Smooth muscle cell (in vitro differentiated cells): ENCODE results near the gene RSU1. TPM values are rescaled to one million over a fixed set of nuclear protein-coding genes. Genes with fewer than 3 reads are reported as not detected.

Experiments
- DNase-seq: peaks from one replicate; lab custom pipeline; 2025; ENCODE audit not compliant: unreplicated experiment; lab: John Stamatoyannopoulos, UW
- H2AFZ ChIP-seq: fragments of 200-600 bp; sonication (generic); 2 replicates; pipeline ENCODE4 v1.6.0; 2016; ENCODE audit warnings: antibody characterized with exemption, low read depth, mild to moderate bottlenecking
- H3F3A ChIP-seq: fragments of 200-600 bp; sonication (generic); 2 replicates; pipeline ENCODE4 v1.6.0; 2017; ENCODE audit warnings: antibody characterized with exemption, low read depth
- H3K27ac ChIP-seq: fragments of 200-600 bp; sonication (generic); 2 replicates; pipeline ENCODE4 v1.5.1; 2016; ENCODE audit warnings: low read depth, mild to moderate bottlenecking
- H3K27me3 ChIP-seq: fragments of 200-600 bp; sonication (generic); 2 replicates; pipeline ENCODE4 v1.6.1; 2016; ENCODE audit warnings: low read depth, mild to moderate bottlenecking
- H3K36me3 ChIP-seq: fragments of 200-600 bp; sonication (generic); 2 replicates; pipeline ENCODE4 v1.5.1; 2016; ENCODE audit warnings: low read depth
- H3K4me1 ChIP-seq: fragments of 200-600 bp; sonication (generic); 2 replicates; pipeline ENCODE4 v1.5.1; 2016; ENCODE audit warnings: low read depth
- H3K4me2 ChIP-seq: fragments of 200-600 bp; sonication (generic); 2 replicates; pipeline ENCODE4 v1.6.0; 2016; ENCODE audit warnings: mild to moderate bottlenecking
- H3K4me3 ChIP-seq: fragments of 200-600 bp; sonication (generic); 2 replicates; pipeline ENCODE4 v1.5.1; 2016; ENCODE audit warnings: mild to moderate bottlenecking
- H3K79me2 ChIP-seq: fragments of 200-600 bp; sonication (generic); 2 replicates; pipeline ENCODE4 v1.6.0; 2016; ENCODE audit warnings: low read depth, mild to moderate bottlenecking
- H3K9ac ChIP-seq: fragments of 200-600 bp; sonication (generic); 2 replicates; pipeline ENCODE4 v1.6.0; 2016; ENCODE audit warnings: low read depth
- H3K9me3 ChIP-seq: fragments of 200-600 bp; sonication (generic); replicated peaks from 2 replicates; pipeline ENCODE4 v1.5.1; 2016; ENCODE audit warnings: low read depth
- H4K20me1 ChIP-seq: fragments of 200-600 bp; sonication (generic); 2 replicates; pipeline ENCODE4 v1.6.0; 2016; ENCODE audit warnings: low read depth
- CTCF ChIP-seq: fragments of 200-600 bp; sonication (generic); IDR thresholded peaks from 2 replicates; pipeline ENCODE4 v1.5.1; 2017; ENCODE audit warnings: borderline replicate concordance, mild to moderate bottlenecking, antibody characterized with exemption; ENCODE audit not compliant: insufficient read depth, poor library complexity, severe bottlenecking
- WGBS: methylation state at CpG from one replicate; pipeline ENCODE4 v1.1.7; 2016; ENCODE audit warnings: low lambda C conversion rate; 5-methylcytosine and 5-hydroxymethylcytosine counted together
- polyA plus RNA-seq: library from polyadenylated mRNA; unstranded; fragments of >200 nt; fragmentation: Nextera tagmentation; extraction: Ambion mirVana; gene quantifications from 2 replicates; pipeline ENCODE4 v1.2.1, GENCODE V29; 2016
- total RNA-seq: library from RNA; depleted of rRNA; stranded (reverse); fragments of >200 nt; gene quantifications from 2 replicates; pipeline ENCODE4 v1.2.3, GENCODE V29; 2014

Gene RSU1
- total and polyA plus RNA-seq, 2 experiments from 2014 or later = 110 to 128 TPM

DNA sequence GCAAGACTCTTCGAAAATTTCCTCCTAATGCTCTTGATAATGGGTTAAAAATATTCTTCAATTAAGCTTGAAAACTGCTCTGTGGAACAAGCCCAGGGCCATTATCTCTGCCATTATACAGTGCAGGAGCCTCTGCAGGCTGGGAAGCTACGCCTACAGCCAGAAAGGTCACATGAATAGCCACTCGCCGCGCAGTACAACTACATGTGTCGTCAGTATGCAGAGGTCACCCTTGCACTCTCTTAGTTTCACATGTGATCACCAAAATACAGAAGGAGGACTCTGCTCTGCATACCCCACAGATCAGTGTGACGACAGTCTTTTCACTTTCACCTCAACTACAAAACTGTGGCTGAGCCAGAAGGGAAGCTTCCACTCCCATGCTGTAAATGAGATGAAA is 153.8 kb downstream of the RSU1 start:
- Histone ChIP-seq H3K27ac (no peak overlapping the region), H2AFZ (no peak overlapping the region), H3K4me3 (no peak overlapping the region), H3K4me2 (no peak overlapping the region), H4K20me1 (peaks cover 50% of the 10 kb centered on the region), H3K9me3 (no peaks in the 10 kb centered on the region), H3K79me2 (no peaks in the 10 kb centered on the region), H3K4me1 (no peaks in the 10 kb centered on the region), H3K27me3 (no peaks in the 10 kb centered on the region), H3K9ac (no peak overlapping the region), H3F3A (no peaks in the 10 kb centered on the region), H3K36me3 (no peaks in the 10 kb centered on the region)
- 96% methylated on average over 7 of the region's 7 CpGs for WGBS
- no peak for TF ChIP-seq CTCF
- DNase-seq = no peak

DNA sequence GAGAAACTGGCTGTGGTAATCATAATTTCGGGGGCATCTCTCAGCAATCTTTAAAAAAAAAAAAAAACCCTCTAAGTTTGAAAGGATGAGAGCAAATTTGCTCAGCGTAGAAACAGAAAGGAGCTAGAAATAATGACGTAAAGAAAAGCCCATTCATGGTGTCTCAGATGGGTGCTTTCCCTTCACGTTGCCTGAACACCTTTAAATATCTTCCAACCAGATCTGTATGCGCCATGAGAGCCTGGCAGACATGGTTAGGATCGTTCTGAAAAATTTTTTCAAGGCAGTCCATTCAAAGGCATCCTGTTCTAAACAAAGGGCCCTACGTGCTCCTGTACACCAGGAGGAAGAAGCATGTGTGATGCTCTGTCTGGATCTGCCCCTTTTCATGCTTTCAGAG is 154.3 kb downstream of the RSU1 start:
- no peak for DNase-seq
- H3K27ac ChIP-seq = no peak overlapping the region
- H3K4me3 ChIP-seq = no peak overlapping the region
- 93% methylated on average over 7 of the region's 7 CpGs for WGBS
- H3K79me2 ChIP-seq = no peaks in the 10 kb centered on the region
- no peak overlapping the region for H3K4me2 ChIP-seq
- H3K27me3 ChIP-seq = no peaks in the 10 kb centered on the region
- no peaks in the 10 kb centered on the region for H3K36me3 ChIP-seq
- no peaks in the 10 kb centered on the region for H3K4me1 ChIP-seq
- TF ChIP-seq CTCF = no peak
- H3K9me3 ChIP-seq = no peaks in the 10 kb centered on the region
- H4K20me1 ChIP-seq = peaks cover 50% of the 10 kb centered on the region
- no peak overlapping the region for H3K9ac ChIP-seq
- H2AFZ ChIP-seq = no peak overlapping the region
- H3F3A ChIP-seq = no peaks in the 10 kb centered on the region

DNA sequence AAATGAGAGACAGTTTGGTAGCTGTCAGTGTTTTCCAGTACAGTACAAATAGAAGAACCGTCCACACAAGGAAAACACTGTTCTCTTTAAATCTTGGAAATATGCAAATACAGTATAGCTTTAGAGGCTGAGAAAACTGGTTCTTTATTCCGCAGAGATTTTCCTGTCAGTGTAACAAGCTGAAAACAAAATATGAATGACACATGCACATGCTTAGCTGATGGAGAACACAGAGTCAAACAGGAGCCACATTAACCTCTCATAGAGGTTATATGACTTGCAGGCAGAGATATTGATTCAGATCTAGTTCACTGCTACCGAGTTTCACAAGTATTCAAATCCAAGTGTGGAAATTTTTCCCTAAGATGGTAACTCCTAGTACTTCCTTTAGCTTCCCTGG is 160.3 kb downstream of the RSU1 start:
- no peaks in the 10 kb centered on the region for H3F3A ChIP-seq
- no peak overlapping the region for H3K9ac ChIP-seq
- no peaks in the 10 kb centered on the region for H3K79me2 ChIP-seq
- no peak overlapping the region for H2AFZ ChIP-seq
- H3K4me3 ChIP-seq = no peak overlapping the region
- TF ChIP-seq CTCF = no peak
- DNase-seq = no peak
- no peaks in the 10 kb centered on the region for H3K4me1 ChIP-seq
- peaks cover 41% of the 10 kb centered on the region for H4K20me1 ChIP-seq
- H3K36me3 ChIP-seq = no peaks in the 10 kb centered on the region
- H3K4me2 ChIP-seq = no peak overlapping the region
- H3K9me3 ChIP-seq = no peaks in the 10 kb centered on the region
- no peaks in the 10 kb centered on the region for H3K27me3 ChIP-seq
- H3K27ac ChIP-seq = no peak overlapping the region
- 90% methylated on average over 3 of the region's 3 CpGs for WGBS

- H4K20me1 ChIP-seq = peaks cover 51% of the 10 kb centered on the region
Observed at GRCh38 chr10:16653224-16653623, 164.0 kb downstream of the RSU1 start.

More at GRCh38 chr10:16653224-16653623, 164.0 kb downstream of the RSU1 start:
- Histone ChIP-seq H3K4me2 (no peak overlapping the region), H3F3A (no peaks in the 10 kb centered on the region), H3K79me2 (no peaks in the 10 kb centered on the region), H3K4me1 (no peaks in the 10 kb centered on the region), H3K4me3 (no peak overlapping the region), H3K9me3 (no peaks in the 10 kb centered on the region), H3K9ac (no peak overlapping the region), H3K27me3 (no peaks in the 10 kb centered on the region), H3K27ac (no peak overlapping the region), H3K36me3 (no peaks in the 10 kb centered on the region), H2AFZ (no peak overlapping the region)
- TF ChIP-seq CTCF = no peak
- WGBS = 86% methylated on average over 4 of the region's 4 CpGs
- DNase-seq = no peak
